H1 (cell line): Measurements from ENCODE around the gene CPM. TPM values are rescaled to one million over a fixed set of nuclear protein-coding genes. Genes with fewer than 3 reads are reported as not detected.

Experiments
- CTCF ChIA-PET: fragments of 300-600 bp; sonication (Branson Sonifier 250); formaldehyde crosslinking; loops from one replicate; lab custom pipeline; 2021; ENCODE audit not compliant: partially characterized antibody; lab: Charles Lee
- POLR2A ChIA-PET: fragments of 300-600 bp; sonication (Branson Sonifier 250); formaldehyde crosslinking; loops from one replicate; lab custom pipeline; 2021; ENCODE audit warnings: inconsistent platforms; ENCODE audit not compliant: partially characterized antibody; lab: Charles Lee
- DNase-seq, 2 experiments: peaks; one replicate each; pipeline versions ENCODE4 v3.0.0 to v3.0.0-alpha.2; 2010 to 2022; ENCODE audit warnings: low spot score in 2 of 2, low read depth in 1 of 2, mixed read lengths in 1 of 2
- FAIRE-seq: peaks from 2 replicates; lab custom pipeline; 2011; peaks lifted over from hg19 to GRCh38; lab: Jason Lieb, UNC
- H2AFZ ChIP-seq: 2 replicates; pipeline ENCODE4 v1.8.1; 2012; ENCODE audit warnings: low read length, inconsistent platforms
- H2AK5ac ChIP-seq: 2 replicates; pipeline ENCODE4 v1.6.1; 2013; ENCODE audit warnings: low read depth, low read length
- H2BK120ac ChIP-seq: replicated peaks from 2 replicates; pipeline ENCODE3; 2013; ENCODE audit warnings: low read depth, low read length, inconsistent platforms
- H2BK12ac ChIP-seq: 2 replicates; pipeline ENCODE4 v1.6.1; 2013; ENCODE audit warnings: low read depth, low read length
- H2BK15ac ChIP-seq: 2 replicates; pipeline ENCODE4 v1.6.1; 2013; ENCODE audit warnings: low read length
- H2BK20ac ChIP-seq: 2 replicates; pipeline ENCODE4 v1.6.1; 2013; ENCODE audit warnings: low read length
- H2BK5ac ChIP-seq: 2 replicates; pipeline ENCODE4 v1.6.1; 2013; ENCODE audit warnings: low read depth, low read length
- H3K14ac ChIP-seq: 2 replicates; pipeline ENCODE4 v1.6.1; 2013; ENCODE audit warnings: inconsistent platforms; ENCODE audit not compliant: insufficient read length
- H3K18ac ChIP-seq: 2 replicates; pipeline ENCODE4 v1.6.1; 2013; ENCODE audit warnings: low read length; ENCODE audit errors: extremely low read depth
- H3K23ac ChIP-seq: 2 replicates; pipeline ENCODE4 v1.6.1; 2013; ENCODE audit warnings: inconsistent platforms; ENCODE audit not compliant: insufficient read length
- H3K23me2 ChIP-seq: 2 replicates; pipeline ENCODE4 v1.6.1; 2013; ENCODE audit warnings: low read depth, low read length
- H3K27ac ChIP-seq: 2 replicates; pipeline ENCODE4 v1.6.1; 2011; ENCODE audit warnings: low read depth, low read length, inconsistent platforms
- H3K27me3 ChIP-seq, 4 experiments: replicated peaks in 1 of 4; 1 replicate in 1 of 4; 2 replicates in 3 of 4; pipeline versions ENCODE4 v1.6.1 to v1.8.1; 2011 to 2013; ENCODE audit warnings: low read length in 3 of 4, mild to moderate bottlenecking in 3 of 4, inconsistent platforms in 2 of 4, mixed read lengths in 2 of 4, moderate library complexity in 1 of 4; ENCODE audit not compliant: control insufficient read depth in 3 of 4, insufficient read depth in 3 of 4; ENCODE audit errors: extremely low read depth in 1 of 4
- H3K36me3 ChIP-seq, 4 experiments: 2 replicates each; pipeline versions ENCODE4 v1.6.1 to v1.8.1; 2011 to 2013; ENCODE audit warnings: mild to moderate bottlenecking in 4 of 4, low read length in 3 of 4, moderate library complexity in 2 of 4, control low read depth in 1 of 4, inconsistent platforms in 1 of 4; ENCODE audit not compliant: insufficient read depth in 4 of 4, control insufficient read depth in 2 of 4
- H3K4ac ChIP-seq: replicated peaks from 2 replicates; pipeline ENCODE3; 2013; ENCODE audit warnings: low read length, low read depth, mixed read lengths, inconsistent platforms; ENCODE audit not compliant: insufficient read length
- H3K4me1 ChIP-seq, 4 experiments: replicated peaks in 1 of 4; 1 replicate in 1 of 4; 2 replicates in 3 of 4; pipeline versions ENCODE4 v1.6.1 to v1.8.1; 2011 to 2013; ENCODE audit warnings: low read length in 3 of 4, inconsistent platforms in 2 of 4, mixed read lengths in 1 of 4; ENCODE audit not compliant: insufficient read depth in 4 of 4, control insufficient read depth in 3 of 4
- H3K4me2 ChIP-seq, 2 experiments: 2 replicates each; pipeline versions ENCODE4 v1.6.1 to v1.8.1; 2011 to 2013; ENCODE audit warnings: low read depth in 2 of 2, low read length in 2 of 2, control low read depth in 1 of 2, inconsistent platforms in 1 of 2, mild to moderate bottlenecking in 1 of 2; ENCODE audit not compliant: insufficient read depth in 1 of 2
- H3K4me3 ChIP-seq, 4 experiments: fragments of 200-600, 300-600 bp in 1 of 4; sonication (generic), shearing (Covaris generic), sonication (Bioruptor Twin) in 1 of 4; 2 replicates each; pipeline versions ENCODE4 v1.5.1 to v1.8.1; 2011 to 2016; ENCODE audit warnings: low read length in 4 of 4, low read depth in 3 of 4, control low read depth in 2 of 4, inconsistent platforms in 2 of 4, mild to moderate bottlenecking in 2 of 4, mixed read lengths in 1 of 4, moderate library complexity in 1 of 4; ENCODE audit not compliant: insufficient read depth in 2 of 4; ENCODE audit errors: extremely low read depth in 1 of 4
- H3K56ac ChIP-seq: replicated peaks from 2 replicates; pipeline ENCODE3; 2013; ENCODE audit warnings: low read depth, mild to moderate bottlenecking, mixed read lengths, low read length, inconsistent platforms; ENCODE audit not compliant: insufficient read length
- H3K79me1 ChIP-seq: 2 replicates; pipeline ENCODE4 v1.6.1; 2013; ENCODE audit warnings: low read depth, low read length, control low read depth
- H3K79me2 ChIP-seq, 2 experiments: 2 replicates each; pipeline versions ENCODE4 v1.6.1 to v1.8.1; 2012 to 2013; ENCODE audit warnings: low read length in 2 of 2, mild to moderate bottlenecking in 2 of 2, inconsistent platforms in 1 of 2; ENCODE audit not compliant: insufficient read depth in 2 of 2, control insufficient read depth in 1 of 2
- H3K9ac ChIP-seq, 4 experiments: replicated peaks in 1 of 4; 1 replicate in 1 of 4; 2 replicates in 3 of 4; pipeline versions ENCODE4 v1.6.1 to v1.8.1; 2011 to 2013; ENCODE audit warnings: low read depth in 3 of 4, low read length in 3 of 4, control low read depth in 2 of 4, mild to moderate bottlenecking in 2 of 4, moderate library complexity in 2 of 4, inconsistent platforms in 1 of 4; ENCODE audit errors: extremely low read depth in 1 of 4
- H3K9me3 ChIP-seq, 2 experiments: 2 replicates each; pipeline versions ENCODE4 v1.6.1 to v1.8.1; 2012 to 2013; ENCODE audit warnings: mild to moderate bottlenecking in 2 of 2, moderate library complexity in 2 of 2, control low read depth in 1 of 2, inconsistent platforms in 1 of 2, low read depth in 1 of 2, low read length in 1 of 2, mixed read lengths in 1 of 2; ENCODE audit not compliant: insufficient read depth in 2 of 2
- H4K20me1 ChIP-seq, 2 experiments: replicated peaks in 1 of 2; 2 replicates each; pipeline versions ENCODE3 to v1.8.1; 2011 to 2013; ENCODE audit warnings: inconsistent platforms in 2 of 2, low read length in 2 of 2, mild to moderate bottlenecking in 1 of 2; ENCODE audit not compliant: insufficient read depth in 2 of 2, control insufficient read depth in 1 of 2
- H4K5ac ChIP-seq: 2 replicates; pipeline ENCODE4 v1.6.1; 2013; ENCODE audit warnings: low read length, low read depth, mixed read lengths, inconsistent platforms; ENCODE audit not compliant: insufficient read length
- H4K8ac ChIP-seq: 2 replicates; pipeline ENCODE4 v1.8.0; 2013; ENCODE audit warnings: mild to moderate bottlenecking, moderate library complexity, low read length, inconsistent platforms; ENCODE audit not compliant: insufficient read depth; ENCODE audit errors: extremely low read depth
- H4K91ac ChIP-seq: replicated peaks from 2 replicates; pipeline ENCODE3; 2013; ENCODE audit warnings: low read length, mixed read lengths, inconsistent platforms; ENCODE audit not compliant: insufficient read length
- BACH1 ChIP-seq: IDR thresholded peaks from 2 replicates; pipeline ENCODE4 v1.6.1; 2012; ENCODE audit warnings: low read length, improper control_type of control experiment
- CHD2 ChIP-seq: IDR thresholded peaks from 2 replicates; pipeline ENCODE4 v1.6.1; 2012; ENCODE audit warnings: low read length, improper control_type of control experiment
- MAX ChIP-seq: IDR thresholded peaks from 2 replicates; pipeline ENCODE4 v1.6.1; 2012; ENCODE audit warnings: inconsistent platforms
- POLR2A ChIP-seq, 2 experiments: IDR thresholded peaks; 1 replicate in 1 of 2; 2 replicates in 1 of 2; pipeline ENCODE4 v1.6.1; 2011; ENCODE audit warnings: low read depth in 2 of 2, low read length in 2 of 2, mild to moderate bottlenecking in 2 of 2; ENCODE audit errors: control extremely low read depth in 1 of 2
- TEAD4 ChIP-seq: IDR thresholded peaks from 2 replicates; pipeline ENCODE4 v1.6.1; 2012; ENCODE audit warnings: low read depth, low read length, inconsistent platforms, mixed read lengths
- WGBS, 2 experiments: shearing (Covaris generic) in 1 of 2; methylation state at CpG; one replicate each; pipeline versions ENCODE4 v1.1.6 to v1.1.7; 2013 to 2015; ENCODE audit warnings: low lambda C conversion rate in 2 of 2, mixed read lengths in 2 of 2, inconsistent platforms in 1 of 2, low coverage in 1 of 2, missing lambda C conversion rate in 1 of 2; ENCODE audit not compliant: insufficient replicate concordance in 2 of 2, insufficient coverage in 1 of 2, insufficient read length in 1 of 2; ENCODE audit errors: extremely low coverage in 1 of 2, missing lambda C conversion rate in 1 of 2; 5-methylcytosine and 5-hydroxymethylcytosine counted together
- polyA plus RNA-seq, 7 experiments: library from polyadenylated mRNA; depleted of rRNA in 3 of 7; stranded (reverse) in 5 of 7; unstranded in 2 of 7; fragments of >200 nt in 5 of 7; fragments of 200-250 nt in 2 of 7; gene quantifications; 1 replicate in 5 of 7; 2 replicates in 1 of 7; 4 replicates in 1 of 7; pipeline versions ENCODE4 v1.2.1 to v1.2.3, GENCODE V29; 2011 to 2013; ENCODE audit warnings: missing spikeins in 2 of 7, mixed read lengths in 2 of 7
- total RNA-seq: library from RNA; stranded (reverse); fragmentation: NEBNext Ultra II Directional; extraction: Animal tissue kit (Norgen Biotek cat#: 25700); gene quantifications from 2 replicates; pipeline ENCODE4 v1.2.1, GENCODE V29; 2021

CPM gene
- total and polyA plus RNA-seq, 2 of the 8 experiments (the other 6 are each of a cell fraction or from before 2014, with no cell fraction given): 0.33 to 3.1 TPM

- Histone ChIP-seq H4K8ac (no peak overlapping the region), H3K4me3 (no peak overlapping the region), H2BK120ac (no peak overlapping the region), H3K23me2 (no peaks in the 10 kb centered on the region), H3K23ac (no peak overlapping the region), H3K27ac (no peak overlapping the region), H3K18ac (no peak overlapping the region), H4K91ac (no peak overlapping the region), H2BK5ac (no peak overlapping the region), H3K27me3 (no peaks in the 10 kb centered on the region), H3K4me2 (no peak overlapping the region), H3K4me1 (no peaks in the 10 kb centered on the region), H2AFZ (no peak overlapping the region), H3K4ac (no peak overlapping the region), H3K79me2 (no peaks in the 10 kb centered on the region), H3K36me3 (no peaks in the 10 kb centered on the region), H2AK5ac (no peak overlapping the region), H2BK20ac (no peak overlapping the region), H3K79me1 (no peaks in the 10 kb centered on the region), H3K14ac (no peak overlapping the region), H3K9ac (no peak overlapping the region), H4K5ac (no peak overlapping the region), H3K56ac (no peak overlapping the region), H3K9me3 (no peaks in the 10 kb centered on the region), H4K20me1 (no peaks in the 10 kb centered on the region), H2BK15ac (no peak overlapping the region), H2BK12ac (no peak overlapping the region)
- ChIA-PET POLR2A (no interaction called here), CTCF (interaction anchor here (1.6 kb wide), 1 partner anchor 8 kb away, joined by 5 read pairs; no protein-coding TSS in a partner anchor)
- 89% methylated on average over 1 of the region's 1 CpG; no CpG with 5 or more reads in 1 of the 2 experiments for WGBS, 2 experiments
- FAIRE-seq (no peak), DNase-seq (no peak)
- TF ChIP-seq MAX (no peak), POLR2A (IDR thresholded peaks at IDR 0.05; ENCODE audit: control extremely low read depth in 1 of 2, low read depth in 2 of 2, low read length in 2 of 2) (no peak), TEAD4 (no peak), CHD2 (no peak), BACH1 (no peak)
Observed at GRCh38 chr12:68887641-68888040, 45.3 kb downstream of the CPM start.
